ENCODE results near the gene ST3GAL6.

Gene ST3GAL6

DNA sequence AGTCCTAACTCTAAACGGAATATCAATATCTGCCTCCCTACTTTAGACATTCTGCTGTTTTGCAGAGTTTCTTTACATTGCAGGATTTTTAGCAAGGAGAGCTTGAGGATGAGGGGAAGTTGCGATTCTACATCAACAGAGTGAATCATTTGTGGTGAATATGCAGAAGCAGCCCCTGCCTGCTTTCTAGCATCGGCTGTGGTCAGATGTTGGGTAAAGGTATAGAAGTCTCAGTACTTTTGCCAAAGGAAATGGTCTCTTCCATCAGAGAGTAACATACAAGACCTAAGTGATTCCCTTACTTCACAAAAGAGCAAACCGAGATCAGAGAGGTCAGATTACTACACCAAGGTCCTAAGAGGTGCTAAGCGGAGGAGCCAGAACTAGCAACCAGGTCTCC is 15.2 kb downstream of the ST3GAL6 start:
- peak; percentile 12 for DNase-seq

DNA sequence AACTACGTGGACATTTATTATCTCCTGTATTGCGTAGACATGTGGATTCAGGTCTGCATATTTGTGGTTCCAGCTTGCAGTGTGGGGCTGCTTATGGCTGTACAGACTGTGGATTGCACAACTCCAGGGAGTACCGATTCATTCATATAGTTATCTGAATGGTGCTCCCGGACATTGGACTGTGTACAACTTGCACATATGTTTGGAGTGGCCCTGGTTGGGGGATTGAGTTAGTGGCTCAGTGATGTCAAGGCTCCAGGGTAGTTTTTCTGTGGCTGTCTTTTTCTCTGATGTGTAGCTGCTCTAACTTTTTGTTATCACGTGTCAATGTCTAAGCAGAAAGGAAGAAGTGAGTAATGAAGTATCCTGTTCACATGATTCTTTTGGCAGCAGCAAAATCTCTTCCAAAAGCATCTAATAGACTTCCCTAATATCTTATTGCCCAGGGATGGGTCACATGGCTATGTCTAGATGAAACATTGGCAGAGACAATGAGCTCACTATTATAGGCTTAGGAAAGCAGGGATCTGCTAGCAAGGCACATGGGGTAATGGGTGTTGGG is 15.8 kb downstream of the ST3GAL6 start:
- DNase-seq: peak; percentile 44

DNA sequence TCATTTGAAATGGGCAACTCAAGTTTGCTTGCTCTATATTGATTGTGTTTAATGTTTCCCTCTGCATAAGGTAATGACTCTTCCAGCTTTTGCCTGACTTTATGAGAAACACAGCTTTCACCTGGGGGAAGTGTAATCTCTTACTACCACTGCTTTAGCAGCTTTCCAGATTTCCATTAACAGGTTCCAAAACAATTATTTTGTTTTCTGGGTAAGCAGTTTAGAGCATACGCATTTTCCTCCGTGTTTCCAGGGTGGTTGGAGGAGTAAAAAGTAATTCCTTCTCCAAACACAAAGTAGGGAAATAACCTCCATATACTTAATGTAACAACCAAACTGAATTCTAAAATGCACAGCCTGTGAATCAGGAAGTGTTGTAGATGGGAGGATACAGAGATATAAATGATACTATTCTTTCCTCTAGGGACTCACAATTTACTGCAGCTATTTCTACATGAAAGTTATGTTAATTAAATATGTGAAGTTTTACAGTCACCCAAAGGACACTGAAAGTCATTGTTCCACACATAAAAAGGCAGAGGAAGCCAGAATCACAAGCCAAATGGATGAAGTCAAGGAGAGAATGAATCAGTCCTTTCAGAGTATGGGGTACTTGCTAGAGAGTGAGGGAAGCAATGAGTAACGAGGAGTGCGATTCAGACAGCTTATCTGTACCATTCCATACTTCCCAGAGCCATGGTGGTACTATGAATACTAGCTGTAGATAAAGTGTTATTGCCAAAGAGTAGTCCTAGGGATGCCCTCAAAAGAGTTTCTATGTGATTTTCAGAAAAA is 16.6 kb downstream of the ST3GAL6 start:
- DNase-seq: no peak

DNA sequence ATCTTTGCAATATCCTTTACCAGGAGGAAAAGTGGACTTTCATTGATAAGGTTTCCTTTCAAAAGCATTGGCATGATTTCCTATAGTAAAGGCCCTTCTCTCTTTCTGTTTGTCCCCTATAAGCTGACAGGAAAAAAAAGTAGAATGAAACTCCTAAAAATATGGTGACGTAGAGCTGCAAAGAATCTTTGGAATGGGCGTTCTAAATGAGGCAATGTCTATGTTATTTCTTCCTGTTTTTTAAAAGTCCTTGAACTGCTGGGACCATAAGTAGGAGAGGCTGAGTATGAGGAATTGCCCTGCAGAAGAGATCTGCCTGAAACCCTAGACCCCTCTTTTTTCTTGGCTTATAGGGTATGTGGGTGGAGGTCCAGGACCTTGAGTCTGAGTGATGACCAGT is 17.2 kb downstream of the ST3GAL6 start:
- no peak for DNase-seq

DNA sequence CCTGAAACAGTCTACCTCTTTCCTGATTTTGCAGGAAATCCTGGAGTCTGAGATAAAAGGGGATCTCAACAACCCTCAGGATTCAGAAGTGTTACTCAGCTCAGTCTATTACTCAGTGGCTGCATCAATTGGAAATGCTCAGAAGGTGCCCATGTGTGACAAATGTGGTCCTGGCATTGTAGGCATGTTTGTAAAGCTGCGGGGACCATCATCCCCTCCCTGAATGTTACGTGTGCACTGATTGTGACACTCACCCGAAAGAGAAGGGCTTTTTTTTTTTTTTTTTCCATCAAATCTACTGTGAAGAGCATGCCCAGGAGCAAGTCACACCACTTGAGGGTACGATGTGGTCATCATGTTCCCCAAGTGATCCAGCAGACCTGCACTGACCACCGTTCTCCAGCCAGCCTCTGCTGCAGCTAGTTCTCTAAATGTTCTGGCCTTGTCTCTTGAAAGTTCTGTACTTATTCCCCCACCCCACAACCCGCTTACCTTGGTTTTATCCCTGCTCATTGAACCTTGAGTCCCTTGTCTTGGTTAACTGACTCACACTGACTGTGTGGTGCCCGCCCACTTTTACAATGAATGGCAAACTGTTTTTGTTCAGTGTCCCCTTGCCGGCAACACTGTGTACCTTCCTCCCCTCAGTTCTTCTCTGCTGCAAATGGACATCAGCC is 19.8 kb downstream of the ST3GAL6 start:
- no peak for DNase-seq

DNA sequence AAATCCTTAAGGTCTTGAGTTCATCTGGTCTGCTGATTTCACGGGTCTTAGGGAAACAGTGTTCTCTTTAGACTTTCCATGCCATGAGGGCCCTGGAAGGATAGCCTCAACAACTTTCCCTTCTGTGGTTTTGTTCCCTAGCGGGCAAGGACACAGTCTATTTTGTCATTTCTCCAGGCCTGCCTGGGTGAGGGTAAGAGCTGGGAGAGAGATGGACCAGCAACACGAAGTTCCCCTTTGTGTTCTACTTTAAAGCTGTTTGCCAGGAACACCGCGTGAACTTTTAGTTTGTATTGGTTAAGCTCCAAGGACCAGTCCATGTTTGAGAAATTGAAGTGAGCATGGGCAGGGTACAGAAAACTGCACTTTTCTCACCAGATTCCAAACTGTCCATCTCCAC is 20.9 kb downstream of the ST3GAL6 start:
- no peak for DNase-seq

DNA sequence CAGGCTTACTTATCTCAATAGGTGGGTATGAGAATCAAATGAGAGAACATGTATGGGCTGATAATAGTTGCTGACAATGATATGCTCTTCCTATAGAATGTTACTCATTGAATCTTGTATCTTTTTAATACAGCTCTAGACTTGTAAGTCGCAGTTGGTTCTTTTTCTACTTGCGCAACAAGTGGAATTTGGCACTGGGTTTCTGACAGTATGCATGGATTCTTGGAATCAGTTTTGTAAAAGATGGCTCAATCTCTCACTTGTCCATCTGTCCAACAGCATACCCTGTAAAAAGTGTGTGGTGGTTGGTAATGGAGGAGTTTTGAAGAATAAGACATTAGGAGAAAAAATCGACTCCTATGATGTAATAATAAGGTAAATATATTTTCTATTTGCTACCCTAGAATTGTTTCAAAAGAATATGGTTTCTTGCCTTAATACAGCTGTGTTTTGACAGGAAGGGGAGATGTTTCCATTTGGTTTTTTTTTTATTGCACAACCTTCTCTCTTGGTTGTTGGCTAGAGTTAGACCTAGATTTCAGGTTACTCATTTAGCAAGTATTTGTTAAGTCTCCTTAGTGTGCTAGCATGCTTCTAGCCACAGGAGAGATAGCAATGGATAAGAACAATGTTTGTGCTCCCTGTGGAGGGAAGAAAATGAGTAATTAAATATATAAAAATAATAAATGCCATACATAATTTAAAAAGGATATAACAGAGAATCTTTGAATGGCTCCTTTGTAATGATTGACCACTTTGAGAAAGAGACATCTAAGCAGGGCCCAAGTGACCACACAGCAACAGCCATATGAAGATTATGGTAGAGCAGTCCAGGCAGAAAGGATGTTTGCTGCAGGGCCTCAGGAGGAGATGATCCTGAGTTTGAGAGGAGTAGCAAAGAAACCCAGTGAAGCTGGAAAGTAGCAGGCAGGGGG is 21.8 kb downstream of the ST3GAL6 start:
- peak; percentile 51 for DNase-seq

DNA sequence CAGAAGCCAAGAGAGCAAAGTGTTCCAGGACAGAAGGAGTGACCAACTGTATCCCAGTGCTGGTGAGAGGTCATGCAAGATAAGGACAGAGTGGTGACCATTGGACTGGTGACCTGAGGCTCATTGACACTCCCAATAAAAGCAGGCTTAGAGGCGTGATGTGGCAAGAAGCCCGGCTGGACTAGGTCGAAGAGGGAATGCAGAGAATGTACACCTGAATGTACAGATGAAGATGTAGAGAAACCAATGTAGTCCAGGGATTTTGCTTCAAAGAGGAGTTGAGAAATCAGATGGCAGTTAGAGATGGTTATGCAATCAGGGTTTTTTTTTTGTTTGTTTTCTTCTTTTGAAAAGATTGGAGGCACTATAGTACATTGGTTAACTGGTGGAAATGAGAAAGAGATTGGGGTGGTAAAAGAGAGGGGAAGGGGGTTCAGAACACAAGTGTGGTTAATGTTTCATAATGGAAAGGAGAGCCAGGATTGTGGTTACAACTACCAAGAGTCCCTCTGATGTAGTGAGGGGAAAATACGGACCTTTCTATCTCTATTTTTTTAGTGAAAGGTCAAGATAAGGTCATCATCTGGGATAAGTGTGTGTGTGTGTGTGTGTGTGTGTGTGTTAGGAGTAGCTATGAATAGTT is 23.3 kb downstream of the ST3GAL6 start:
- DNase-seq: peak; percentile 69

DNA sequence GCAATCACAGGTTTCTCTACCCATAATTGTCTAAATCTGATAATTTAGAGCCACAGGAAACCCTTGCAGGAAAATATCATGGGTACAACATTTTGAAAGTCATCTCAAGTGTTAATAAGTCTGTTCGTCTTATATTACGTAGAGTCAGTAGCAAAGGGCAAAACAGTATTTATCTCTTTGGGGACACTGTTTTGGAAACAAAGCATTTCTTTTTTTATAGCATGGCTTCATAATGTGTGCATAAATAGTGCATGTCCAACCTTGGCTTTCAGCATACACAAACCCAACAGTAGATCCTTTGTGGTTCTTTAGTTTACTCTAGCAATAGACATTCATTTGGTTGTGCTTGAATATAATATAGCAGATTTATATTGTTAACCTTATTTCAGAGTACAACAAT is 24.0 kb downstream of the ST3GAL6 start:
- no peak for DNase-seq

DNA sequence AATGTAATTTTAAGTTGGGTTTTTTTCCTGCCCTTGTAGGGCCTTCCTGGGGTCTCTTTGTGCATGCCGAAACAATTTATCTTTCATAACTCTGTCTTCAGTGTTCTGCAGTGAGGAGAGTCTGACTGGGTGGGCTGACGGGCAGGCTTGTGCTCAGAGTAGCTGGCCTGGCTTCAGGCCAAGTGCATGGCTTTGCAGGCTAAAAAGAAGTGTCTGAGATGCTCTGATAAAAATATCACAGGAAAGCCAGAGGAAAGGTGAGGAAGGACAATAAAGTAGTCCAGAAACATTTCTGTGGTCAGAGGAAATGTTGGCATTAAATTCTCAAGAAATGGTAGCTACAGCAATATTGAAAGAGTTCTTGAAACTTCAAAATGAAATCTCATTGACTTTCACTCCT is 25.5 kb downstream of the ST3GAL6 start:
- DNase-seq: peak; percentile 63

DNA sequence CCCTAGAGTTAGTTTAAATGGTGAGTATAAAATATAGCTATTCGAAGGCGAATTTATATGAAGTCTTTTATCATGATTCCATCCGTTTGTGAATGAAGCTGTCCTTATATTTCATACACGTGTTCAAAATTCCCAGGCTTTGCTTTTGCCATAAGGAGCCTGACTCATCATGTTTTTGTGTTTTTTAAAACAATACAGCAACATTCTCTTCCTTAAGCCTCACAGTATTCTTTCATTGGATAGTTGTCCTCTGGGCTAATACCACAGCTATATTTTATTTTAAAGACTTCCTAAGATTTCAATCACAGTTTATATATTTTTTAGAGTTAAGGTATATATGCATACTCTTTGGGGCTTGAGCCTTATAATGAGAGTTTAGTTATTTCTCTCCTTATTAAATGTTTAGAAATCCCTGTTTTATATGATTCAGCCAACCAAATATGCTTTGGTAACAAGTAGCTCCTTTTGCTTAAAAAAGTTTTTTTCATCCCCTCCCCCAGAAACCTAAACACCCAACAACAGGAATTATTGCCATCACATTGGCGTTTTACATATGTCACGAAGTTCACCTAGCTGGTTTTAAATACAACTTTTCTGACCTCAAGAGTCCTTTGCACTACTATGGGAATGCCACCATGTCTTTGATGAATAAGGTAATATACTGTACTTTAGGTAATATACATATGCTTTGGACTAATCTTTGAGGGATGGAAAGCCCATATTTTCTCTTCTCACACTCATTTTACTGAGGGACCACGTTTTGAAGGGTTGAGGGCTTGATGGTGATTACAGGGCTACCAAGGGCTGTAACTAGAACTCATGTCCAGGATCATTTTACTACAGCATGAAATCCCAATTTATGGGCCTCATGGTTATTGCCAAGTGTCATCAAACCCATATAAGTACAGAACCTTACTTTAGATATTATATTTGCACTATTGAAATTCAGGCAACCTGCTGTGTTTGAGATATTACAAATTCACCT is 28.5 kb downstream of the ST3GAL6 start:
- no peak for DNase-seq

DNA sequence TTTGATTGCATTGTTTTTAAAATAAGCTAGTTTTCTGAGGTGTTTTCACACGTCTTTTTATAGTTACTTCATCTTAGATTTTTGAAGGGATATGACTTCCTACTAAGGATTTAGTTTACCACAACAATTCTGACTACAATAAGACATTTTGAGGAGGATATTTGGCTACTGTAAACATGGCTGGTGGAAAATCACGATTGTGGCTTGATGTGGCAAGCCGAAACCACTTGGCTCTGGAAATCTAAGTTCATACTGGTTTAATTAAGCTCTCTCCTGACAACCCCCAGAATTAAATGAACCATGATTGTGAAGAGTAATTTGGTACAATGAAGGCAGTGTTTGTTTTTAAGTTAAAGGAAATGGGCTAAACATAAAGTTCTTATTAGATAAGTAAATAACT is 30.8 kb downstream of the ST3GAL6 start:
- no peak for DNase-seq

DNA sequence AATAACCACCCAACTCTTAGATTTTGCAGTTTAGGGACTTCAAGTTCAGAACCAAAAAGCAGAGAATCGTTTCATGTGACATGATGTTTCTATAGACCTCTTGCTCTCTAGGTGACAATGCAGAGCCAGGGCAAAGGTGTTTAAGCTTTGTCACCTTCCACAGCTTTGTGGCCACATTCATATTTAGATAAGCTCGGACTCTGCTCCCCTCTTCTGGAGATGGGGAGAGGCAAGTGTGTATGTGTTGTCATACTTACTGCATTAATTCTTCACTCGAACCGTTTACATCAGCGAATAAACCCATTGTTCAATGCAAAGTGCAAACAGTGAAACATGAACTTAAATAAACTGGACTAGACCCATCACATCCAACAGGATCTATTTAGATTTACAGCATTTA is 33.2 kb downstream of the ST3GAL6 start:
- no peak for DNase-seq

DNA sequence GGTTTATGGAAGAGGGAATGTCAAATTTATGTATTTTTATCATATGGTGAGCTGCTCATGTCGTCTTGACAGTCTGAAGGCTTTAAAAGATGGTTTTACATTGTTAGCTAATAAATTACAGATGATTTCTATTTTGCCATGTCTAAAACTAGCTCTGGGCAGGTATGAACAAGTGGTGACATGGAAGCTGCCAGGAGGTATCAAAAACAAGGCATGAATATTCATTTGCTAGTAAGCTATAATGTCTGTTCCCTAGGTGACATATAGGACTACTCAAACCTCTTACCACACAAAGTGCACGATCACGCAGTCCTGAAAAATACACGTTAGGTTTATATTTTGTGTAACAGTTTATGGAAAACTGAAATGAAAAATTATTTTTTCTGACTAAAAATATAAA is 34.8 kb downstream of the ST3GAL6 start:
- no peak for DNase-seq

DNA sequence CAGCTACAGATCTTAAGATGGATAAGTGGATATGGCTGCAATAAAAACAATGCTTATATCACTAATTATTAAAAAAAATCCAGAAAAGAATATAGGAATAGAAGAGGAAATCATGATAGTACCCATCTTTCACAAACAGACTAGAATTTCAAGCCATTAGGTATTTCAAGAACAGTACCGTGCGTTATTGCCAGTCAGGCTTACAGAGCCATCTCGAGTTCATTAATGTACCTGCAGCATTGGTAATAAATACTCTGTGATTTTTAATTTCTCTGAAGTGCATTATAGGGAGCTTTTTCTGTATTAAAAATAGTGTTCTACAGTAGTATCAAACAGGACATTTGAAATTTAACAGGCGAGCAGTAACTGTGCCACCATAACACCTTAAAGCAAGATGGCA is 35.7 kb downstream of the ST3GAL6 start:
- DNase-seq: no peak

DNA sequence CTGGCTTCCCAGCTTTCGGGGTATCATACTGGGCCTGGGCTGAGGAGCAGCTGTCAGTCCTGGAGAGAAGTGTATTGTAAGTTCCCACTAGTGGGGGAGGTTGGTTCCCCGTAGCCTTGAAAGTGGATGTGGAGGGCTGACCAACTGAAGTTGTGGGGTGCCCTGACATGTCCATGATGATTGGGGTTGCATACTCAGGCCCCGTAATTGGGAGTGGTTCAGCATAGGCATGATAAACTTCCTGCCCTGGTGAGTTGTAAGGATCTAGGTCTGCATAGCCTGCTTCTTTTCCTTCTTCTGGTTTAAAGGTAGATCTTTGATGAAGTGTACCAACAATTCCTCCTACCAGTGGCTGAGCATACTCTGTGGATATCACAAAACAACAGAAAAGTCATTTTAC is 36.3 kb downstream of the ST3GAL6 start:
- DNase-seq: no peak

DNA sequence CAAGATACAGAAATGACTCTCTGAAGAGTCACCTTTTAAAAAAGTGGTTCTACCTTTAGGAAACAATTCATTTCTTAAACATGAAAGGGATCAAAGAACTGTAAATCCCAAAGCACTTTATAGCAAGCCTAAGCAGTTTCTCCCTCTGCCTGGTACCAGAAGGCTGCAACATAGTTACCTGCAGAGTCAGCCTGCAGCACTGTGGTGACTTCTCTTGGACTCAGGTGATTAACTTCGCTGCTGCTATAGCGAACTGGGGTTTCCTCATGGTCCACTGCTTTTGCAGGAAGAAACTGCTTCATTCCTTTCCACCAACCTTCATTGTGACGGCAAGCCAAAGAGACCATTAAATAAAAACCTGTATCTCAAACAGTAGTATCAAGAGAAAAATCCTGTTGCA is 37.3 kb downstream of the ST3GAL6 start:
- no peak for DNase-seq

DNA sequence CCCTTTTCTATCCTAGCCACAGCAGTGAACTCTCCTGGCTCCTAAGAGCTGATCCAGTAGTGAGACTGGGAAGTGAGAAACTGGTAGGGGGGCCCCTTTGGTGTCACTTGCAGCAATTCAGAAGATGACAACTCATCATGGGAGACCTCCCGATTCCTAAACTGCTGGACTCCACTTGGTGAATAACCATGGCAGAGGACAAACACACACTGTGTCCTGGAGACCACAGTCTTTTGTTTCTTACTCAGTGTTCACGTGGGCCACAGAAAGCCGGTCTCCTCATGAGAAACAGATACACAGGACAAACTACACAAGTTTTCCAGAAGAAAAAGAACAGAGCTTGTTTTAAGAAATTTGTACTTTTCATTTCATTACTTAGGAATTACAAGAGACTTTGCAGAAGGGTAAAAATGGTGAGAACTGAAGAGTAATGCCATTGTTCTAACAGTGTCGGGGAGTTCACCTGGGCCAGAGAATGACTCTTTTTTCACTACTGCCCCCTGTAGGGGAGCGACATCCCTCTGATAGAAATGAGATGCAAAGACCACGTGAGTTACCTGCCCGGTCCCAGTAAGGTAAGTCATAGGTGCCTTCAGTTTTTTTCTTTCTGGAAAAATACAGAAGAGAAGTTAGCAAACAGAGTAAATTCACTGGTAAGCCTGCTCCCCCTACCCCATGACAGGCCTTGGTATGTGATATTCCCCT is 38.1 kb downstream of the ST3GAL6 start:
- DNase-seq: no peak

DNA sequence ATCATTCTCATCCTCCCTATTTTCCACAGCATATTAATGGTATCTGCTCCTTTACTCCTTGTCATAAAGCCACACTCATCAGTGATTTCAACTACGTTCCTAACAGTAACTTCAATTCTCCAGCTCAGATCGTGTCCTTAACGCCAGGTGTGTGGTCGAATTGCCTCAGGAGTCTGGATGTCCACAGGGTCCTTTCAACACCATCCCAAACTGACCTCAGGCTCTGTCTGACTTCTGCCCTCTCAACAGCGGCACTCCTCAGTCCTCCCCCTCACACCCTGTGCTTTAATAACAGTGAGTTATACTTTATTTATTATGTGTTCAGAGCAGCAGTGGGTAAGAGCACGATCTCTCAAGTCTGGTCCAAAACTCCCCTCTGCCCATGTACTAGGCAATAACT is 42.4 kb downstream of the ST3GAL6 start:
- DNase-seq: no peak

DNA sequence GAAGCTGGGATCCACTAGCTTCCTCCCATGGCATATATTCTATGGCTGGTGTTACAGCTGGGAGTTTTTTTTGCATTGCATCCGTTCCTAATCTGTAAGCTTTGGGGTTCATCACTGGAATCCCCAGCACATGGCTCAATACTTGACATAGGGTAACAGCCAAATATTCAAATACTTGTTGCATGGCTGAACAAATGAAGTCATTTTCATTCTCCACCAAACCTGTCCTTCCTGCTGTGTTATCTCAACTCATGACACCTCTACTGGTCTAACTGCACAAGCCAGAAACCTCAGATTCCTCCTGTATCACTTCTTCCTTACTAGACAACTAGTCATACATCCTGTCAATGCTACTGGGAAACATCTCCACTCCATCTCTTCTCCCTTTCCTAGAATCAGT is 43.4 kb downstream of the ST3GAL6 start:
- no peak for DNase-seq

DNA sequence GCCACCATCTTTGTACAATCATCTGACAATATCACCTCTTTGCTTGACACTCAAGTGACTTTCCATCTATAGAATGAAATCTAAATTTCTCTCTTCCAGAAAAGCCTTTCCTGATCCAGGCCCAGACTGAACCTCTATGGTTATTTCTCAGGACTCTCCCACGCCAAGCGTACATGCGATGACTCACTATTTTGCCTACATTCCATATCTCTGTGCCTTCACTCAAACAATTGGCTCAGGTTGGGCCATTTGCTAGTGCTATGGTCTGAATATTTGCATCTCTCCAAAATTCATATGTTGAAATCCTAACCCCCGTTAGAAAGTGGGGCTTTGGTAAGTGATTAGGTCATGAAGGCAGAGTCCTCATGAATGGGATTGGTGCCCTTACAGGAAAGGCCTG is 43.9 kb downstream of the ST3GAL6 start:
- DNase-seq: no peak
